NCI-H1048 (cell line): Measurements from ENCODE around the gene KLRC4.
"Not testable (repeated sequence)": the region's sequence is repeated elsewhere in the genome, so short reads cannot be mapped to it uniquely, and the experiment has no call there.

Source experiments
- DNase-seq: peaks from one replicate; lab custom pipeline; 2025; lab: John Stamatoyannopoulos, UW

Gene KLRC4

DNA sequence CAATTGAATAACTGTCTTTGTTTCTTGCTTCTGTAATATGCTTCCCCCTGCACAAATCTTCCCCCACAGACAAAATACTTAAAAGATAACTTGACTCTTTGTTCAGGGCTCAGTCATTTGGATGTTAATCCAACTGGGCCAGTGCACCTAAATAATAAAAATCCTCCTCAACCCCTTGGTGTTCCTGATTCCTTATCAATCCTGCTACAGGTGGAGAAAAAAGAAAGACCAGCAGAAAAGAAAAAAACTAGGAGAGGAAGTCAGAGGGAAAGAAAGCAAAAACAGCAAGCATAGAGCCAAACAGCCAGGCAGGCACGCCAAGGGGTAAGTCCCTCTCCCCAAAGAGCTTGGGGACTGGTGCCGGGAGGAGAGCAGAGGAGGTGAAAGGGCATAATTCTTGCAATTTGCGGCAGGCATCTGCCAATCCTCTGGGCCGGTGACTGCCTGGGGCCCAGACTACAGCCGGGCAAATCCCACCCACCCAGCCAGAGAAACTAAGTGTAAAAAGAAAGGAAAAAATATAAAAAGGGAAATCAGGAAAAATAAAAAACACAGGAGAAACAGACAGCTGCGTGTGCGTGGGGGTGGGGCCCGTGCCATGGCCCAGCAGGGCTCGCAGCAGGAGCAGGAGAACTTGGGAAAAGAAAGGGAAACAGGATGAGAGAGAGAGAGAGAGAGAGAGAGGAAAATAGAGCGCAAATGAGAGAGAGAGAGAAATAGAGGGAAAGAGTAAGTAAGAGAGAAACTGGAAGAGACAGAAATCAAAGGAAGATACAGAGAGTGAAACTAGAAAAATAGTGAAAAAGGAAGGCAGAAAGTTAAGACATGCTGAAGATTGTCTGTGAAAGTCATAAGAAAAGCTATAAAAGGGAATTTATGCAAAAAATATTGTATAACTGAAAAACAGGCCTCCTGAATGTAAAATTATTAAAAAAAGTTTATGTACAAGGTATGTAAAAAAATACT, 41.1 kb downstream of the KLRC4 start:
- DNase-seq: no peak

DNA sequence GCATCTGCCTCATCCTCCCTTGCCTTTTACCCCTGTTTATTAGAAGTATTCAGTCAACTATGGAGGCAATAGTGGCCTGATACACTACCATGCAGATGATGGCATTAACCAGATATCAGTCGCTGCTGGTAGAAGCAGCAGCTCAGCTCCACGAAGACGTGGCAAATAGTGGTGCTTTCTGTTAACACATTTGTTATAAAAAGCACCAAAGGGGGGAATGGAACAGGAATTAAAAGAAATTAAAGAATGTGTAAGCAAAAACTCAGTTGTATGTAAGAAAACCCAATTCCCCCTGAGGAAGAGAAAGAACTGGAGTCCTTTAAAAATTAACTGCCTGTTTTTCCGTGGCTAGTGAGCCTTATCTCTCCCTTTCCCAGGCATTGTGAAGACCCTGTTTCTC, 41.8 kb downstream of the KLRC4 start:
- DNase-seq: not testable (repeated sequence)

DNA sequence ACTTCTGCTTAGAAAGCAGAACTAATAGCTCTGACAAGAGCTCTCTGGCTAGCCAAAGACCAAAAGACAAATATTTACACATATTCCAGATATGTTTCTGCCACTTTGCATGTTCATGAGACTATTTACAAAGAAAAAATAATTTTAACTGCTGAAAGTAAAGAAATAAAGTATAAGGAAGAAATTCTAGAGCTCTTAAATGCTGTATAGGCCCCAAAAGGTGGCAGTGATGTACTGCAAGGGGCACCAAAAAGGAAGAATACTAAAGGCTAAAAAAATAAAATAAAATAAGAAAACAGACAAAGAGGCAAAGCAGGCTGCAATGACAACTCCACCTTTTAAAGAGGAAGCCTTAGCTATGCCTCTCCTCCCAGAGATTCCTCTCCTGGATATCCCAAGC, 42.7 kb downstream of the KLRC4 start:
- DNase-seq: no peak

DNA sequence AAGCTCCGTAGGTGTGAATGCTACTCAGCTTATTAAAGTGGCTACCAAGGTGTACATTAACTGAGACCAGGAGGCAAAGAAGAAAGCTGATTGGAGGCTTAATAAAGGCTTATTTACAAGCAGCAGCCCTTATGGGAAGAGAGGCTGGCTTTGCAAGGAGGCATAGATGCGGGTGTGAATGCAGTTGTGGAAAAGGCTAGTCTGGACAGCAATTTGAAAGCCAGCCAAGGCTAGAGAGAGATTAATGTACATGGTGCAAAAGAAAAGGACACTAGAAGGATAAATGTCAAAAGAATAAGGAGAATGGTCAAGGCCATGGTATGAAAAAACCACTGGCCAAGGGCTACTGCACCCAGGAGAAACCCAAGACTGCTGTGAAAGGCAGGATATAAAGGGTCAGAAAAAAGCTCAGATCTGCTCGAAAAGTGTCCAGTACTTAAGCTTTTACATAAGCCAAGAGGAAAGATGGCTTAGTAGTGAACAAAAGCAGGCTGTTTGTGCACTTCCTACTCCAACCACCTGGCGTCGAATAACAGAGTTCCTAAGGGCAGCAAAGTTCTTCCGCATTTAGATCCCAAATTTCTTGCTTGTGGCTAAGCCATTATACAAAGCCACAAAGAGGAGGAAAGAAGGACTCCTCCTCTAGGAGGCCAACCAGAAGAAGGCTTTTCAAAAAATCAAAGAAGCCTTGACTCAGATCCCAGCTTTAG, 43.7 kb downstream of the KLRC4 start:
- no peak for DNase-seq

DNA sequence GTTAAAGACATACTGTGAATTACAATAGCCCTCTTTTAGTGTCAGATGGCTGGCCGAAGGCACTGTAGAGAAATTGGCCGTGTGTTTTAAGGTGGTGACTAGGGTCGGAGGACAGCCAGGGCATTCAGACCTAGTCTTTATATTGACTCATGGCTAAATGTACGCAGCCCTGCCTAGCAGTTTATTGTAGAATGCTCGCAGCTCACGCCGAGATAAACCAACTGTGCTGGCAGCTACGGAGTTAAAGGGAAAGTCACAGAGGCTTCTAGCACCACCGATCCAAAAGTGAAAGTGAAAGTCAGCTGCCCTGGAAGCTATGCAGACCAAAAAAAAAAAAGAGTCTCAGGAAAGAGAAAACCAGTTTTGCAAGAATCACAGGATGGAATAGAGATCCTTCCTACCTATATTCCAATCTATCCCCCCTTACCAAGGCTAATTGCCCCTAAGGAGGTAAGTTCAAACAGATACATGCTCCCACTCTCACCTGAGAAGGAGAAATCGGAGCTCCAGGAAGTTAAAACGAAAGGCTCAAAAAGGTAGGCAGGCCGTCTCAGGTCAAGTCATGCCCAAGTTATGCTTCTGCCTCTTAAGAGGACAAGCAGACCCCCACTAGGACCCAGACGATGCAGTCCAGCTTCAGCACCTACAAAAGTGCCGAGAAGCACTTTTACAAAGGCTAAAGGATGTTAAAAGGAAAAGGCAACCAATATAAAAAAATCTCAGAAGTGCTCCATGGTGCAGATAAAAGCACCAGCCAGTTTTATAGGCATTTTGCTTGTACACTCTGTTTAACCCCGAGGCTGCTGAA, 44.5 kb downstream of the KLRC4 start:
- peak; percentile 86 for DNase-seq

DNA sequence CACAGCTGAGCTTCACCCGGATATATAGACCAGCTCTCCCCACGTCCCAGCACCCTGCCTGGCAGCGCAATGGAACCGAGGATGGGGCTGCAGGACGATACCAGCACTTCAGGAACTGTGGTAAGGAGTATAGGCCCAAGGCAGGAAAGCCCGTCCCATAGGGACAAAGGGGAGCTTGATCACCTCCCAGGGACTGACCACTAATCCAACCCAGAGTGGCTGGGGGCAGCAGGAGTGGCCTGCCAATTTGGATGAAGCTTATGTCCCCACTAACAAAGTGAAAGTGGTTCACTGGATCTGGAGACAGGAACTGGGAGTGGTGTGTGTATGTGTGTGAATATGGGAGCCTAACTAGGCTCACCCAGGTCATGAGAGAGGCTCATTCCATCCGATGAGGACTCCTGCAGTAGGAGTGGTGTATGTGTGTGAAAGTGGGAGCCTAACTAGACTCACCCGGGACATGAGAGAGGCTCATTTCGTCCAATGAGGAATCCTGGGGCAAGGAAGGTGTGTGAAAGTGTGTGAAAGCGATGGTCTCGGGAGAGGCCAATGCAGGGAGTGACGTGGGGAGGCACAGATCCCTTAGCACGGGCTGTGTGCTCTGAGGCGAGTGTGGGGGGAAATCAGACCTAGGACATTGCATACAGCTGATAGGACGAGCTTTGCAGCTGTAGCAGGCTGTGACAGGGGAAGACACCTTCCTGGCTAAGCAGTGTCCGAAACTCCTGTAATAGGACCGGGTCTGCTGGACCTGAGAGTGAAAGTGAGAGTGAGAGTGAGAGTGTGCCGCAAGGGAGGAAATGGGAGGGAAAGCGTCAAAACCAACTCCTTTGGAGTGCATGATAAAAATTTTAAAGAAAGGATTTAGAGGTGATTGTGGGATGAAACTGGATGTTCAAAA, 45.4 kb downstream of the KLRC4 start:
- no peak for DNase-seq

DNA sequence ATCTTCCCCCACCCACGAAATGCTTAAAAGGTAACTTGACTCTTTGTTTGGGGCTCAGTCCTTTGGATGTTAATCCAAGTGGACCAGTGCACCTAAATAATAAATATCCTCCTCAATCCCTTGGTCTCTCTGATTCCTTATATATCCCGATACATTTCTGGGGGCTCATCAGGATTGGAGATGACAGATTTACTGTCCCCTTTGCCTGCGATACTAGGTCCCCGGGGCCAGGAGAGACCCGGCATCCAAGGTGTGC, 46.0 kb downstream of the KLRC4 start:
- no peak for DNase-seq

DNA sequence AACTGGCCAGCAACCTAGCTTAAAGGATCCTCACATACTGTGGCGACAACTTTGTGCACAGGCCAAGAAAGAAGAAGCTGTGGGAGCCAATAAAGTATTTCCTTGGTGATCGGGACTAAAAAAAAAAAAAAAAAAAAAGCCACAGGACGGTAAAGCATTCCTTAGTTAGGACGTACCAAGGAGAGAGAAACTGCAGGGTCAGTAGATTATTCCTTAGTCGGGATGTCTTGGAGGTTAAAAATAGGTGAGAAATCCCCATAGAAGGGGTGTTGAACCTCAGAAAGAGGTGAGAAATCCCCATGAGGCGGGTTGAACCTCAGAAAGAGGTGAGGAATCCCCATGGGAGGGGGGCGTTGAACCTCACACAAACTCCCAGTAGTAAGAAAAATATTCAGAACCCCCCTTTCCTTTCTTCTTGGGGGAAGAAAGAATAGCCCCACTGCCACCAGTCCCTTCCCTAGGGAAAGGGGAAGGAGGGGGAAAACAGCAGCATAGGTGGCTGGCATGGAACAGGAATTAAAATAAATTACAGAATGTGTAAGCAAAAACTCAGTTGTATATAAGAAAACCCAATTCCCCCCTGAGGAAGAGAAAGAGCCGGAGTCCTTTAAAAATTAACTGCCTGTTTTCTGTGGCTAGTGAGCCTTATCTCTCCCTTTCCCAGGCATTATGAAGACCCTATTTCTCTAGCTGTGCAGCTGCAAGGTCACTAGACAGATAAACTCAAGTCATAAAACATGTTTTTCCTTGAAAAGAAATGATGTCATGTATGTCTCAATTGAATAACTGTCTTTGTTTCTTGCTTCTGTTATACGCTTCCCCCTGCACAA, 46.5 kb downstream of the KLRC4 start:
- DNase-seq: no peak

DNA sequence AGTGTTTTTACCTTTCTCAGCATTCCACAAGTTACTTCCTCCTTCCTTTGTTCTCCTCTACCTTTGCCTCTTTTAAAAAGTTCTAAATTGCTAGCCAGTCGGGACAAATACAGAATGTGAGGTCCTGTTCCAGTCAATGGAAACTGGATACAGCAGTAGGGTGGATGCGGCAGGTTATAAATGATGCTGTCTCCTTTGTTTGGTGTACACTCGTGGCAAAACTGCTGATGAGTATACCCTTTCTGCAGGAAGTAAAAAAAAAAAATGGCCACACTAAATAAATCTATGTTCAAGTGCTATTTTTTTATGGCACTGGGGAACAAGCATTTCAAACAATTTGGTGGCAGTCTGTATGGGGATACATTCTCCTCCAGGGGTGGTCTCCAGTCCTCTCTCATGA, 47.2 kb downstream of the KLRC4 start:
- no peak for DNase-seq

DNA sequence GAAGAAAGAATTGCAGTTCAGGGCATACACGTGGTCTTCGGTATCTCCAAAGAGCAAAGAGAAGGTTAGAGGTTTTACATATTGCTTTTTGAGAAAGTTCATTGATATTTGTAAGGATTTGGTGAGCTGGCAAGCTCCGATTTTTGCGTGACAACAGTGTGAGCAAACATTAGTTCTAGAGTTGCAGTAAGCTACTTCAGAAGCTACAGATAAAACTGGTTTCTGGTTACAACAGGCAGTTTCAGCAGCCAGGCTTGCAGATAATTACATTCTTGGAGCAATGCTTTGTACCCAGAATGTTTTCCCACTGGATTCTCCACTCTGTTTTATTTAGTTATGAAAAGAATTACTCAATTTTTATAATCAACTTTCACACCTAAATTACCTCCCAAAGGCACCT, 47.9 kb downstream of the KLRC4 start:
- no peak for DNase-seq

DNA sequence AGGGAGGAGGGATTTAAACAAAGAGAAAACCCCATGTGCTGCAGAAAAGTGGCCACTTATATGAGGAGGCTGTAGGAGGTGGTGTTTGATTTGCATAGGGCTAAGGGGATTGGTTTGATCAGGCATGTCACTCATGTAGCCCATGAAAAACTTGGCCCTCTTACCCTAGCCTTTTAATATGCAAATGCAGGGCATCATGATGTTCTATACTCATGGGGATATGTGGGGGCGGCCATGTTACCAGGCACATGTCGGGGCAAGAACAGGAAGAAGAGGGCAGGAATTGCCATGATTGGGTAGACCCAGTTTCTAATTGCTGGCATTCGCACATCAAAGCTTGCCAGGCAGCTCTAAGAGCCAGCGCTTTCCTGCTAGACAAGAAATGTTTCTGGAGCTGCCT, 48.5 kb downstream of the KLRC4 start:
- DNase-seq: peak; percentile 60

DNA sequence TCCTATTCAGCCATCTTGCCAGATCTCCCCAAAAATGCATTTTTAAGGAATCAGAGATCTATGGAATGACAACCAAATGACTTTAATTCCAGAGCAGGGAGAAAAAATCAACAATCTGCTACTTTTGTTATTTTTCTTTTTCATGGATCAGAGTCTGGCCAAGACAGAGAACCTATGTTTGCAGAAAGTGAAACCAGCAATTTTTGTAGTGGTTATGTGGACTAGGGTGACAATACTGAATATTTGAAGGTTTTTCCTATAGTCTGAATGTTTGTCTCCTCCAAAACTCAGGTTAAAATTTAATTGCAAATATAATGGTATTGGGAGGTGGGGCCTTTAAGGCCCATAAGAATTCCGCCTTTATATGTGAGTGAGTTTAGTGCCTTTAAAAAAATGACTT, 50.6 kb downstream of the KLRC4 start:
- no peak for DNase-seq

DNA sequence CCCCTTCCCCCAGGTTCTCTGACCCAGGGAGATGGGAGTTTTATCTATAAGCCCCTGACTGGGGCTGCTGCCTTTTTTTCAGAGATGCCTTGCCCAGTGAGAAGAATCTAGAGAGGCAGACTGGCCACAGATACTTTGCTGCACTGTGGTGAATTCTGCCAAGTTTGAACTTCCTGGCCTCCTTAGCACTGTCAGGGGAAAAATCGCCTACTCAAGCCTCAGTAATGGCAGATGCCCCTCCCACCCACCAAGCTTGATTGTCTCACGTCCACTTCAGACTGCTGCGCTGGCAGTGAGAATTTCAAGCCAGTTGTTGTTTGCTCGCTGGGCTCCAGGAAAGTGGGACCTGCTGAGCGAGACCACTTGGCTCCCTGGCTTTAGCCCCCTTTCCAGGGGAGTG, 51.4 kb downstream of the KLRC4 start:
- DNase-seq: no peak
